T-helper 1 cell treated with Interleukin-12 subunit alpha and Interleukin-12 subunit beta and Interleukin-4 antibody, amounts not matched to agents 30 μg/mL and 1 μg/mL, for 36 hours (primary cell): ENCODE results near the gene FRMPD1.
"Not testable (repeated sequence)": the region's sequence is repeated elsewhere in the genome, so short reads cannot be mapped to it uniquely, and the experiment has no call there.

Source experiments
- H3K27ac Mint-ChIP-seq: one replicate; pipeline ENCODE4 v1.8.0; 2021; ENCODE audit warnings: mild to moderate bottlenecking, mixed read lengths
- H3K27me3 Mint-ChIP-seq: one replicate; pipeline ENCODE4 v1.8.0; 2021; ENCODE audit warnings: low read depth, mixed read lengths
- H3K36me3 Mint-ChIP-seq: one replicate; pipeline ENCODE4 v1.8.0; 2021; ENCODE audit warnings: low read depth, mixed read lengths
- H3K4me1 Mint-ChIP-seq: one replicate; pipeline ENCODE4 v1.8.0; 2021; ENCODE audit warnings: low read depth, mixed read lengths
- H3K4me3 Mint-ChIP-seq: one replicate; pipeline ENCODE4 v1.8.0; 2021; ENCODE audit warnings: mild to moderate bottlenecking, moderate library complexity, mixed read lengths
- H3K9me3 Mint-ChIP-seq: one replicate; pipeline ENCODE4 v1.8.0; 2021; ENCODE audit warnings: mixed read lengths

FRMPD1 gene, protein sequence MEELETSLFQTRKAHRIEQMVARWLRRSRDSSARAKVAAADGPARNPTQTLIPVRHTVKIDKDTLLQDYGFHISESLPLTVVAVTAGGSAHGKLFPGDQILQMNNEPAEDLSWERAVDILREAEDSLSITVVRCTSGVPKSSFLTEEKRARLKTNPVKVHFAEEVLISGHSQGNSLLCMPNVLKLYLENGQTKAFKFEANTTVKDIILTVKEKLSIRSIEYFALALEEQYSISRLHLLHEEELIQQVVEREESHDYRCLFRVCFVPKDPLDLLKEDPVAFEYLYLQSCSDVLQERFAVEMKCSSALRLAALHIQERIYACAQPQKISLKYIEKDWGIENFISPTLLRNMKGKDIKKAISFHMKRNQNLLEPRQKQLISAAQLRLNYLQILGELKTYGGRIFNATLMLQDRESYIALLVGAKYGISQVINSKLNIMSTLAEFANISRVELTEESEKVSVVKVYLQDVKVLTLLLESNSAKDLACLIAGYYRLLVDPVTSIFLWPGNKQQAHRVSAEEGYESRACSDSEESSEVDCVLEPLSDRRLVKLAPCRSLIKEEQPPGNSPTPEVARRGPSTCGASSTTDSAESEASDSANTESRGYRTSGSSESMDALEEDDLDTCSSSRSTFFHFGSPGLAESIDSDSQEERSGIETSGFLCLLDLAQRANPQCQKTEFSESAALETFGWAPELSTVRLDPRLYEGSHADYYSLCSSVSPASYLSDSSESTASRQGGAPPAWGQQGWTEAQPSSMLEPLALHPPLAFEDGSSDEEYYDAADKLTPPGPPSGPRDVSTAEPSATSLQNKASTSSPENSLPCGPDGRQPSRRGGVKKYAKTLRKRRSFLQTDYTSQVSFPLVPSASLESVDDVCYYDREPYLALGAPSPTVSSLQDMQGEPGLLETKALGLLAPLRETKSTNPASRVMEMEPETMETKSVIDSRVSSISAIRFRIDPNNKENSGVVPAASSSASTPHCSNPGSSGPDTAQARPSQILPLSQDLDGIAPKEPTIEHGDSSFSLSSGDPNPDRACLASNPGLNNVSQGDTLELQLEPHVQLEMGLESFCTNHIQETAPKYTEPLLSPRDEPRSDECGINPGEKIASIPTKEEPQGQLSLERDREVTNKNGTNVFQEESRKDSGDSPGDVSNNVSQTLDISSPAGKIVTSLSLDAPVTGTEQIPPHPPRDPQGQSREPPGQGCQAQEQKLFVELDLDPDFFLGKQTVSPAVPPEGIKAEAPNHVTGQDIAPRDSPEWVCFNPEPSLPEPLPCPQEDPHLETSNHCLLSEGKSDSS (N-terminal part only)

DNA sequence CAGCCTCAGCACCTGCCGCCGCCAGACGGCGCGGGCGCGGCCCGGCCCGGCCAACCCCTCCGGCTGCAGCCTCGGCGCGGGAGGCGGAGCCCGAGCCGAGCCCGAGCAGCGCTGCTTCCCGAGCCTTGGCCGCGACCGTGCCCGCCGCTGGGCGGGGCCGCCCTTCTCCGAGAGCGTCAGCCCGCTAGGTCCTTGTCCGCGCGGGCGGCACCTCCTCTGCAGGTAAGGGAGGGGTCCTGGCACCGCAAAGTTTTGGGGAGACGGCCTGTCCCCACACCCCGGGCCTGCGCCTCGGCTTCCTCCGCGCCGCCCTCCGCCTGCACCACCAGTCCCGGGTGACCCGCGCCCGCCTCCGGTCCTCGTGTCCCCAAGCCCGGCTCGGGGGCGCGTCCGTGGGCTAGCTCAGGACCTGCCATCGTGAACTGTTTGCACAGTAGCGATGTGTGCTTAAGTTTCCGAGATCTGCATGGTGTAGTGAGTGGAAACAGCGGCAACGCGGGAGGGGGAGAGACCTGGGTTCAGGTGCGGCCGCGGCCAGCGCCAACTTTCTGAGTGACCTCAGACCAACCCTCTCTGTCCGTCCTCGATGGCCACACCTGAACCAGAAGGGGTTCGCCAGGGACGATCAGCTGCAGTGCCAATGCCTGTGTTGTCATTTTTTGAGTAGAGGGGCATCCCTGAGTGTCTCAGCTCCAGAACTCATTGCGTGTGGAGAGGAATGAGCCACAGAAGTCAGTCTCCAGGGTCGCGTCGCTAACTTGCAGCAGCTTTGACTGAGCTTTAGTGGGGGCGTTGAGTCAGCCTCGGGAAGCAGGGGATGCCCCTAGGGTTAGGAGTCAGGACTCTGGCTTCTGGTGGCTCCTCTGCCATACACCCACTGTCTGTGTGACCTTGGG is at the start of gene FRMPD1:
FRMPD1 (plus strand) TSS at position 82 of the 896 bp plus-strand sequence. CDS start 41,688 bp downstream, outside the sequence.
- H3K27ac Mint-ChIP-seq = peak within 1 kb of the TSS; percentile 1
- H3K4me1 Mint-ChIP-seq = peaks cover 8% of the 10 kb centered on the region
- H3K27me3 Mint-ChIP-seq = peaks cover 78% of the 10 kb centered on the region
- H3K36me3 Mint-ChIP-seq = no peaks in the 10 kb centered on the region
- H3K9me3 Mint-ChIP-seq = no peaks in the 10 kb centered on the region
- H3K4me3 Mint-ChIP-seq = peak within 1 kb of the TSS; percentile 65

DNA sequence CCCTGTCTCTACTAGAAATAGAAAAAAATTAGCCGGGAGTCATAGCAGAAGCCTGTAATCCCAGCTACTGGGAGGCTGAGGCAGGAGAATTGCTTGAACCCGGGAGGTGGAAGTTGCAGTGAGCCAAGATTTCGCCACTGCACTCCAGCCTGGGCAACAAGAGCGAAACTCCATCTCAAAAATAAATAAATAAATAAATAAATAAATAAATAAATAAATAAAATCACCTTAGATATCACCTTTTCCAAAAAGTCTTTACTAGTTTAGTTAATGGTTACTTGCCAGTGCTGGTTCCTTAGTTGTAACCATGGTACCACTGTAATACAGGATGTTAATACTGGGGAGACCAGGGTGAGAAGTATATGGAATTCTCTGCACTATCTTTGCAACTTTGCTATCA is 48.7 kb upstream of the FRMPD1 start:
- H3K4me3 Mint-ChIP-seq, H3K27ac Mint-ChIP-seq, H3K9me3 Mint-ChIP-seq, H3K36me3 Mint-ChIP-seq, H3K4me1 Mint-ChIP-seq: not testable (repeated sequence)
- H3K27me3 Mint-ChIP-seq = peaks cover 20% of the 10 kb centered on the region

DNA sequence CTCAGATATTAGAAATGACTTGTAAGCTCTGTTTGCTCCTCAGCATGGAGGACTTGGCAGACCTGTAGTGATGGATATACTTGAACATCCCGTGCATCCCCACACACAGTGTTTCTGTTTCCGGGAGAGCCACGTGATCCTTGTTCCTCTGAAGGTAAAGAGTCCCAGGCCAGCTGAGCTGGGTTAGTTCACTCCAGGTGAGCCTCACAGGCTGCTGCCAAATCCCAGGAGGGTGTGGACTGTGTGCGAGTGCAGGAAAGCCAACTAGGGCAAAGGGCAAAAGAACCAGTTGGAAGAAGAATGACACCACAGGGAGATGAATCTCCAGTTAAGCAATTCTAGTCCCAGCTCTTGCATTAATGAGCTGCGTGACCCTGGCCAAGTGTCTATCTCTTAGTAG is 47.9 kb upstream of the FRMPD1 start:
- no peak overlapping the region for H3K27ac Mint-ChIP-seq

DNA sequence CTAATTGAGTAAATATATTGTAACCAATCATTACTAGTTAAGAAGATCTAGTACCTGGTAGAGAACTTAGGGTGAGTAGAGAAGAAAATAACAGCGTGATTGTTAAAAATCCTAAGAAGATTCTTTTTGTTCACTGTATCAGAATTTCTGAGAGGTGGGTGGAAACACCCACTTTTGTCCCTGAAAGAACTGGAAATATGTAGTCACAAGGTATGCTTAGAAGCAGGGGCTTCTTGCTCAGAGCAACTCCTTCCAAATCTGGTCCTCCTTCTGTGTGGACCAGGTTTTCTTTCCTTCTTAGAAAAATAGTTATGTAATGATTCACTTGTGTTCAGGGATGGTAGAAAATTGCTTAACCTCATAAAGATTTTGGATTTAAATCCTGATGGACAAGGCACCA is 46.5 kb upstream of the FRMPD1 start:
- no peak overlapping the region for H3K27ac Mint-ChIP-seq
- H3K4me3 Mint-ChIP-seq = no peak overlapping the region
- H3K27me3 Mint-ChIP-seq = peaks cover 31% of the 10 kb centered on the region
- no peaks in the 10 kb centered on the region for H3K36me3 Mint-ChIP-seq
- H3K4me1 Mint-ChIP-seq = no peaks in the 10 kb centered on the region
- no peaks in the 10 kb centered on the region for H3K9me3 Mint-ChIP-seq

More for the DNA sequence above, 47.9 kb upstream of the FRMPD1 start:
- Mint-ChIP-seq H3K4me1 (no peaks in the 10 kb centered on the region), H3K36me3 (no peaks in the 10 kb centered on the region), H3K4me3 (no peak overlapping the region), H3K9me3 (no peaks in the 10 kb centered on the region), H3K27me3 (peaks cover 24% of the 10 kb centered on the region)

DNA sequence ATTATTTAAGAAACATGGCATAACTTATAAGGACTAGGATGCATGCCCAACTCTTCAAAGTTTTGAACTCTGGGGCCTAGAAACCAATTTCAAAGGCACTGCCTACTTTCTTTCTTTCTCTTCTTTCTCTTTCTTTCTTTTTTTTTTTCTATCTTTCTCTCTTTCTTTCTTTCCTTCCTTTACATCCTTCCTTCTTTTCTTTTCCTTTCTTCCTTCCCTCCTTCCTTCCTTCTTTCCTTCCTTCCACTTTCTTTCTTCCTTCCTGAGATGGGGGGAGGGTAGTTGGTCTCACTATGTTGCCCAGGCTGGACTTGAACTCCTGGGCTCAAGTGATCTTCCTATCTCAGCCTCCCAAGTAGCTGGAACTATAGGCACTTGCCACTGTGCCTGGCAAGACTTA is 42.5 kb upstream of the FRMPD1 start:
- Mint-ChIP-seq H3K4me1 (no peaks in the 10 kb centered on the region), H3K36me3 (no peaks in the 10 kb centered on the region), H3K27ac (no peak overlapping the region), H3K4me3 (no peak overlapping the region), H3K27me3 (peaks cover 22% of the 10 kb centered on the region), H3K9me3 (no peaks in the 10 kb centered on the region)

DNA sequence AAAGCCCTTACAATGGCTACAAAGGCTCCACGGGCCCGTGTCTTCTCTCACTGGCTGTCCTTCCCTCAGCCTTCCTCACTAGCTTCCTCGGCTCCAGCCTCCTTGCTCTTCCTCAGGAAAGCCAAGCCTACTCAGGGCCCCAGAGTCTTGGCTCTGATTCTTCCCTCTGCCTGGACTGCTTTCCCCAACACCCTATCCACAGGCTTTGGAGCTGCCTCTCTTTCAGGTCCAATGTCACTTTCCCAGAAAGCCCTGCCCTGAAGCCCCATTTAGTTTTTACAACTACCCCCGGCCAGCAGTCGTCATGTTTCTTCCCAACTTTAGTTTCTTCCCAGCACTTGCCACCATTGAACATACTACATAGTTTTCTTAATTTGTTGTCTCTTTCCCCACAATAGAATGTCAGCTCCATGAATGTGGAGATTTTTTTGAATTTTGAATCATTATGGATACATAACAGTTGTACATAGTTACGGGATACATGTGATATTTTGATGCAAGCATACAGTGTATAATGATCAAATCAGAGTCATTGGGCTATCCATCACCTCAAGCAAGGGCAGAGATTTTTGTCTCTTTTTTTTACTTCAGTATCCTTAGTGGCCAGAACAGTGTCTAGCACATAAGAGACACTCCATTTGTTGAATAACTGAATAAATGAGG is 40.9 kb upstream of the FRMPD1 start:
- Mint-ChIP-seq H3K36me3 (no peaks in the 10 kb centered on the region), H3K4me1 (no peaks in the 10 kb centered on the region), H3K4me3 (no peak overlapping the region), H3K9me3 (no peaks in the 10 kb centered on the region), H3K27me3 (peaks cover 27% of the 10 kb centered on the region), H3K27ac (no peak overlapping the region)

DNA sequence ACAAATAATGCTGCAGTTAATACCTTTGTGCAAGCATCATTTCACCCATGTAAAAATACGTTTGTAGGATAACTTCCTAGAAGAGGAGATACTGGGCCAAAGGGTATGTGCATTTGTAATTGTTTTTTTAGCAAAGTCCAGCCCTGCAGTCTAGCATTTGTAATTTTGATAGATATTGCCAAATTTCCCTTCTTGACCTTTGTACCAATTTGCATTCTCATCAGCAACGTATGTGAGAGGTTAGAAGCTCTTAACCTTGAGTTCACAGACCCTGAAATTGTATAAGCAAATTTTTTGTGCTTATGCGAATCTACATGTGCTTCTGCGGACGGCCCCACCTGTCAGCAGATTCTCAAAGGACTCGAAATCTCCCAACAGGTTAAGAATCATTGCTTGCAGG is 39.7 kb upstream of the FRMPD1 start:
- Mint-ChIP-seq H3K4me3 (no peak overlapping the region), H3K9me3 (no peaks in the 10 kb centered on the region), H3K4me1 (no peaks in the 10 kb centered on the region), H3K36me3 (no peaks in the 10 kb centered on the region), H3K27me3 (peaks cover 30% of the 10 kb centered on the region), H3K27ac (no peak overlapping the region)

DNA sequence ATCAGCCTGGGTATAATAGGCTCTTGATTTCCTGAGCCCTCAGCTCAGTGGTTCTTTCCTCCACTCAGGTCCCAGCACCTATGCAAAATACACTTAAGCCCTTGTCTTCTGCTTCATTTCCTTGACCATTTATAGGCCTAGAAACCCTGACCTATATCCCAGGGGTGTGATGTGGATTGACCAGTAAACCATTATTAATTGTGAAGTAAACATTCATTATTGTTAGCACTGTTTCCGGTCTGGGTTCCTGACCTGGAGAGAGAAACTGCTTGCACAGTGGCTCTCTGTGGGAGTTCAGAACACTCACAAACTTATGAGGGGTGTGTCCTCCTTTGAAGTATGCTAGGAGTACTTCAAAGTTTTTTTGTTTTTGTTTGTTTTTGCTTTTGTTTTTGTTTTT is 38.8 kb upstream of the FRMPD1 start:
- Mint-ChIP-seq H3K9me3 (no peaks in the 10 kb centered on the region), H3K27ac (no peak overlapping the region), H3K36me3 (no peaks in the 10 kb centered on the region), H3K4me1 (no peaks in the 10 kb centered on the region), H3K4me3 (no peak overlapping the region), H3K27me3 (peaks cover 30% of the 10 kb centered on the region)

DNA sequence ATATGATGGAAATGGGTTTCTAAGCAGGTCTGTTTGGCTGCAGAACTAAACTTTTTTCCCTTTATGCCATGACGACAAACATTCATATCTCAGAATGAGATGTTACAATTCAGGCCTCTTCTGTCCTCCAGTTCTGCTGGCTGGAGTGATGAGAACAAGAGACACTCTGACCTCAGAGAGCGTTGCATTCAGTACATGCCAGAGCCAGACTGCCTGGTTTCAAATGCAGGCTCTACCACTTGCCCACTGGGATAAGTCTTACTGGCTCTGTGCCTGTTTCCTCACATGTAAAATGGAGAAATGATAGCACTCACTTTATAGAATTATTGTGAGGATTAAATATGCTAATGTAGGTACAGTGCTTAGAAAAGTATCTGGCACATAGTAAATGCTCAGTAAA is 33.6 kb upstream of the FRMPD1 start:
- Mint-ChIP-seq H3K27me3 (peaks cover 18% of the 10 kb centered on the region), H3K36me3 (no peaks in the 10 kb centered on the region), H3K27ac (no peak overlapping the region), H3K4me1 (no peaks in the 10 kb centered on the region), H3K9me3 (no peaks in the 10 kb centered on the region), H3K4me3 (no peak overlapping the region)

DNA sequence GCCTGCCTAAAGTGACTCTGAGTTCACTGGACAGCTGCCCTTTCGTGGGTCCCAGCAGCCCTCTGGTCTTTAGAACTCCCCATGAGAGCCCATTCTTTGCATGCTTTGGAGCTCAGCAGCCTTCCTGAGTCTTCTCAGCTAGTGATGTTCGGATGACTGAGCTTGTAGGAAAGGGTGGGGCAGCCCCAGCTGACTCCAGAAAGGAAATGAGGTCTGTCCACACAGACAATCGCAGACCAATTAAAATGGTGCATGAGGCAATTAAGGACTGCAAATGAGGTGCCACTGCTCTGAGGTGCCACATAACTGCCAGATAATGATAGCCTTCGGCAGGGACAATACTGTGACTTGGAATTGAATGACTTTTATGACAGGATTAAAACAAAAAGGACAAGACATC is 32.9 kb upstream of the FRMPD1 start:
- Mint-ChIP-seq H3K27ac (no peak overlapping the region), H3K36me3 (no peaks in the 10 kb centered on the region), H3K4me1 (no peaks in the 10 kb centered on the region), H3K4me3 (no peak overlapping the region), H3K9me3 (no peaks in the 10 kb centered on the region), H3K27me3 (peaks cover 18% of the 10 kb centered on the region)

DNA sequence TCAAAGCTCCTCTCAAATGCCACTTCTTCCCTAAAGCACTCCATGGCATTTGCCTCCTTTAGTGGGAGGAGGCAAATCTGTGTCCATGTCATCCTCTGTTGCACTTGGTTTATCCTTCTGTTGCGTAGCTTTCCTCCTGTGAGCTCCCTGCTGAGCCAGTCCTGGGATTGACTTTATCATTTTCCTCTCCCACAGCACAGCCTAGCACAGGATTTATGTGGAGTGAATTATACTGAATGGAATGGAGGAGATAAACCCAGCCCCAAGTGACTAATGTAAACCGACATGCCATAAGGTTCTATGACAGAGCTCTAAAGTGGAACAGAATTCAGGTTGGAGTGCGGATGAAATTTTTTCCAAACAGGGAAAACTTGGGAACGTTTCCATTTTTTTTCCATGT is 31.9 kb upstream of the FRMPD1 start:
- no peak overlapping the region for H3K27ac Mint-ChIP-seq
- H3K27me3 Mint-ChIP-seq = peaks cover 16% of the 10 kb centered on the region
- no peak overlapping the region for H3K4me3 Mint-ChIP-seq
- no peaks in the 10 kb centered on the region for H3K4me1 Mint-ChIP-seq
- H3K9me3 Mint-ChIP-seq = no peaks in the 10 kb centered on the region
- no peaks in the 10 kb centered on the region for H3K36me3 Mint-ChIP-seq

DNA sequence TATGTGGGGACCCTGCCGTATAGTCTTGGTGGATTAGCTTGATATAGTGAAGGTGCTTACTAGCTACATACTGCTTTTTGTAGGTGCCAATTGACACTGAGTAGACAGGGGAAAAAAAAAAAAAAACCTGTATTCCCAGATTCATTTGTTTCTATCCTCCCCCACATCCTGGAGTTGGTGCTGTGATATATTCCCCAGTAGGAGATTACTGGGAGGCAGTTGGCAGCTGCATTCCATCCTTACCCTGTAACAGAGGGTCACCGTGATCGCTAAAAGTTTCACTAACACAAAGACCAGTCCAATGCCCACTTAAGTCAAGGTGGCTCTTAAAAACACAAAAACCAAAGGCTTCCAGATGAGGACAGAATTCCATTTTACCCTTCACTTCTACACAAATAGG is 30.9 kb upstream of the FRMPD1 start:
- no peak overlapping the region for H3K4me3 Mint-ChIP-seq
- H3K9me3 Mint-ChIP-seq = no peaks in the 10 kb centered on the region
- no peak overlapping the region for H3K27ac Mint-ChIP-seq
- peaks cover 16% of the 10 kb centered on the region for H3K27me3 Mint-ChIP-seq
- H3K36me3 Mint-ChIP-seq = no peaks in the 10 kb centered on the region
- H3K4me1 Mint-ChIP-seq = no peaks in the 10 kb centered on the region

DNA sequence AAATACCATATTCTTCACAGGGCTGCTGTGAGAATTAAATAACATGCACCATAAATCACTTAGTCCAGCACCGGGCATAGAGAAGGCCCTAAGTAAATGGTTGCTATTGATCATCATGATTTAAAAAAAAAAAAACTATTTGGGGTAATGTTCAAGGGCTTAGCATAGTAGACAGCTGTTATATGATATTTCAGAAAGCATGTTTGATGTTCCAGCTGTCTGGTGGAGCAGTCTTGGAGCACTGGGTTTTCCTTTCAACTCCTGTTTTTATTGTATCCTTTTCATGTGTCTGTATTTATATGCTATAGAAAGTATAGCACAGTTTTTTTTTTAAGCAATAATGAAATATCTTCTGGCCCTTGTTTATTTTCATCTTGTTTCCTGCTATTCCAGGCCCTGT is 30.4 kb upstream of the FRMPD1 start:
- Mint-ChIP-seq H3K9me3 (no peaks in the 10 kb centered on the region), H3K27ac (no peak overlapping the region), H3K4me1 (no peaks in the 10 kb centered on the region), H3K36me3 (no peaks in the 10 kb centered on the region), H3K27me3 (peaks cover 14% of the 10 kb centered on the region), H3K4me3 (no peak overlapping the region)
